22Rv1 (cell line): ENCODE results near the gene ENTR1.

ENCODE experiments used
- CTCF ChIP-seq: fragments of 450-650 bp; IDR thresholded peaks from 2 replicates; pipeline ENCODE4 v1.5.1; 2017; ENCODE audit warnings: mild to moderate bottlenecking
- ZFX ChIP-seq: fragments of 450-650 bp; IDR thresholded peaks from 2 replicates; pipeline ENCODE4 v1.6.1; 2017; ENCODE audit warnings: antibody characterized with exemption, borderline replicate concordance

- no peak for TF ChIP-seq CTCF
- no peak for TF ChIP-seq ZFX
Measured at GRCh38 chr9:136401173-136401922, 9.1 kb downstream of the ENTR1 start.
